SK-N-SH treated with all-trans-retinoic acid at 6 μM for 48 hours (cell line): ENCODE results near the gene TOMM7.

ENCODE experiments used
- ATAC-seq: fragments of 200-7000 bp; cut with Tn5 transposase; 3 replicates; pipeline ENCODE4 v1.9.1; 2020; ENCODE audit warnings: mild to moderate bottlenecking, moderate library complexity
- ARNTL ChIP-seq: fragments of 450-650 bp; formaldehyde crosslinking; IDR thresholded peaks from 2 replicates; pipeline ENCODE4 v1.5.0; 2020; ENCODE audit warnings: low read depth, mild to moderate bottlenecking, moderate library complexity, borderline replicate concordance
- BACH2 ChIP-seq: fragments of 250-450 bp; sonication (Bioruptor Pico); IDR thresholded peaks from 2 replicates; pipeline ENCODE4 v1.9.0; 2021; ENCODE audit warnings: mild to moderate bottlenecking, borderline replicate concordance
- CSDC2 ChIP-seq: fragments of 250-450 bp; sonication (Bioruptor Pico); IDR thresholded peaks from 2 replicates; pipeline ENCODE4 v1.5.0; 2020; ENCODE audit warnings: mild to moderate bottlenecking, moderate library complexity
- ESRRG ChIP-seq: fragments of 250-450 bp; sonication (Bioruptor Pico); IDR thresholded peaks from 2 replicates; pipeline ENCODE4 v1.6.1; 2021; ENCODE audit warnings: mild to moderate bottlenecking
- GLIS3 ChIP-seq: fragments of 250-450 bp; sonication (Bioruptor Pico); IDR thresholded peaks from 2 replicates; pipeline ENCODE4 v1.5.0; 2020; ENCODE audit warnings: mild to moderate bottlenecking, moderate library complexity
- ISL1 ChIP-seq: fragments of 250-450 bp; sonication (Bioruptor Pico); IDR thresholded peaks from 2 replicates; pipeline ENCODE4 v2.1.2; 2022; ENCODE audit warnings: mild to moderate bottlenecking, moderate library complexity
- PPARA ChIP-seq: fragments of 250-450 bp; sonication (Bioruptor Pico); IDR thresholded peaks from 2 replicates; pipeline ENCODE4 v1.5.0; 2020; ENCODE audit warnings: mild to moderate bottlenecking, borderline replicate concordance
- RARB ChIP-seq: fragments of 250-450 bp; sonication (Bioruptor Pico); IDR thresholded peaks from 2 replicates; pipeline ENCODE4 v1.8.0; 2021; ENCODE audit warnings: mild to moderate bottlenecking, moderate library complexity
- SNAI2 ChIP-seq: fragments of 250-450 bp; sonication (Bioruptor Pico); IDR thresholded peaks from 2 replicates; pipeline ENCODE4 v1.5.0; 2020; ENCODE audit warnings: mild to moderate bottlenecking, moderate library complexity
- TCF4 ChIP-seq: fragments of 250-450 bp; sonication (Bioruptor Pico); IDR thresholded peaks from 2 replicates; pipeline ENCODE4 v1.8.0; 2021; ENCODE audit warnings: mild to moderate bottlenecking, moderate library complexity, borderline replicate concordance
- TOX ChIP-seq: fragments of 250-450 bp; sonication (Bioruptor Pico); IDR thresholded peaks from 2 replicates; pipeline ENCODE4 v1.8.0; 2021; ENCODE audit warnings: mild to moderate bottlenecking, moderate library complexity, borderline replicate concordance
- ZC3H10 ChIP-seq: fragments of 250-450 bp; sonication (Bioruptor Pico); IDR thresholded peaks from 2 replicates; pipeline ENCODE4 v1.5.1; 2021; ENCODE audit warnings: mild to moderate bottlenecking, moderate library complexity
- ZFP3 ChIP-seq: fragments of 250-450 bp; sonication (Bioruptor Pico); IDR thresholded peaks from 2 replicates; pipeline ENCODE4 v1.5.0; 2020; ENCODE audit warnings: mild to moderate bottlenecking, moderate library complexity
- ZFP30 ChIP-seq: fragments of 450-650 bp; formaldehyde crosslinking; IDR thresholded peaks from 2 replicates; pipeline ENCODE4 v1.5.0; 2022; ENCODE audit warnings: mild to moderate bottlenecking, moderate library complexity
- ZNF565 ChIP-seq: fragments of 450-650 bp; formaldehyde crosslinking; conservative IDR thresholded peaks from 2 replicates; pipeline ENCODE4 v1.5.0; 2020; ENCODE audit warnings: low read depth, mild to moderate bottlenecking, moderate library complexity
- ZNF70 ChIP-seq: fragments of 450-650 bp; formaldehyde crosslinking; IDR thresholded peaks from 2 replicates; pipeline ENCODE4 v1.5.0; 2020; ENCODE audit warnings: mild to moderate bottlenecking, moderate library complexity
- ZNF8 ChIP-seq: fragments of 450-650 bp; formaldehyde crosslinking; IDR thresholded peaks from 2 replicates; pipeline ENCODE4 v1.5.0; 2020; ENCODE audit warnings: mild to moderate bottlenecking, moderate library complexity
- TF ChIP-seq, protein P1 (sequence below): fragments of 250-450 bp; sonication (Bioruptor Pico); IDR thresholded peaks from 2 replicates; pipeline ENCODE4 v1.8.0; 2020; ENCODE audit warnings: mild to moderate bottlenecking, moderate library complexity, borderline replicate concordance
- TF ChIP-seq, protein P2 (sequence below): fragments of 250-450 bp; sonication (Bioruptor Pico); IDR thresholded peaks from 2 replicates; pipeline ENCODE4 v1.5.1; 2021; ENCODE audit warnings: mild to moderate bottlenecking, moderate library complexity
- TF ChIP-seq, protein P3 (sequence below): fragments of 250-450 bp; sonication (Bioruptor Pico); IDR thresholded peaks from 2 replicates; pipeline ENCODE4 v1.8.0; 2021; ENCODE audit warnings: low read depth, mild to moderate bottlenecking, moderate library complexity, borderline replicate concordance
- TF ChIP-seq, protein P4 (sequence below): fragments of 250-450 bp; sonication (Bioruptor Pico); IDR thresholded peaks from 2 replicates; pipeline ENCODE4 v1.5.0; 2020; ENCODE audit warnings: mild to moderate bottlenecking, moderate library complexity

Gene TOMM7

DNA sequence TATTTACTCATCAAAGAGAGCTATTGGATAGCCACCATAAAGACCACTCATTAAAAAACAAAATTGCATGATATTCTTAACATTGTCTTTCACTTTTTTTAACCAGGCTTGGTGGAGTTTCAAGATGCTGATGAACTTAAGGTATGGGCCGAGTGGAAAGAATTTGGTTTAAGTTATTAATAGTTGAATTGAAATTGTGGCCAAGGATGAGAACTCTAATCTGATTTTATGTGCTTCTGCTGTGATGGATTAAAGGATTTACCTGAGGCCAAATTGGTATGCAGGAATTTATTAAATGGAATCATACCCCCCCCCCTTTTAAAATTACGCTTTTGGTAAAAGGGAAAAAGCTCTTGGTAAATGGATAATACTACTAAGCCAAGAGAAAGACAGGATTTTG, 33.8 kb upstream of the TOMM7 start (continued):
- TF ChIP-seq, protein P1, sequence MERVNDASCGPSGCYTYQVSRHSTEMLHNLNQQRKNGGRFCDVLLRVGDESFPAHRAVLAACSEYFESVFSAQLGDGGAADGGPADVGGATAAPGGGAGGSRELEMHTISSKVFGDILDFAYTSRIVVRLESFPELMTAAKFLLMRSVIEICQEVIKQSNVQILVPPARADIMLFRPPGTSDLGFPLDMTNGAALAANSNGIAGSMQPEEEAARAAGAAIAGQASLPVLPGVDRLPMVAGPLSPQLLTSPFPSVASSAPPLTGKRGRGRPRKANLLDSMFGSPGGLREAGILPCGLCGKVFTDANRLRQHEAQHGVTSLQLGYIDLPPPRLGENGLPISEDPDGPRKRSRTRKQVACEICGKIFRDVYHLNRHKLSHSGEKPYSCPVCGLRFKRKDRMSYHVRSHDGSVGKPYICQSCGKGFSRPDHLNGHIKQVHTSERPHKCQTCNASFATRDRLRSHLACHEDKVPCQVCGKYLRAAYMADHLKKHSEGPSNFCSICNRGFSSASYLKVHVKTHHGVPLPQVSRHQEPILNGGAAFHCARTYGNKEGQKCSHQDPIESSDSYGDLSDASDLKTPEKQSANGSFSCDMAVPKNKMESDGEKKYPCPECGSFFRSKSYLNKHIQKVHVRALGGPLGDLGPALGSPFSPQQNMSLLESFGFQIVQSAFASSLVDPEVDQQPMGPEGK = no peak
- TF ChIP-seq RARB (CRISPR knock-in tag) (no peak), BACH2 (no peak), ZNF565 (CRISPR knock-in tag) (no peak)

DNA sequence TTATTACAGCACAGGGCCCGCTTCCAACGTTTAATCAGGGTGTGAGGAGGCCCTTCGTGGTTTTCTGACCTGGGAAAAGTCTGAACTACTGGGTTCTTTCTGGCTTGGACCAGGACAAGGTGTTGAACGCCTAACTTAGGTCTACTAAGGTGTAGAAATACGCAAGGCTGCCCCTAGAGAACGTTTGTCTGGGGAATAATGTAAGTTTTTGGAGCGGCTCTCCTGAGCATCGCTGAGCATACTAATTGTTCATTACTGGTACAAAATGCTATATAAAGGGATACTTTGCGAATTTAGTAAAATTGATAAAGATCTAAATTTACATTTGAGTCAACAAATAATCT, 32.4 kb upstream of the TOMM7 start:
- TF ChIP-seq ZNF70 (CRISPR knock-in tag) (no peak), RARB (CRISPR knock-in tag) (no peak), TOX (CRISPR knock-in tag) (no peak), ESRRG (CRISPR knock-in tag) (no peak), ZNF8 (CRISPR knock-in tag) (no peak), BACH2 (no peak), PPARA (CRISPR knock-in tag) (no peak), ZFP3 (CRISPR knock-in tag) (no peak), ARNTL (CRISPR knock-in tag) (no peak)
- TF ChIP-seq, protein P1 = no peak
- ATAC-seq = no peak

DNA sequence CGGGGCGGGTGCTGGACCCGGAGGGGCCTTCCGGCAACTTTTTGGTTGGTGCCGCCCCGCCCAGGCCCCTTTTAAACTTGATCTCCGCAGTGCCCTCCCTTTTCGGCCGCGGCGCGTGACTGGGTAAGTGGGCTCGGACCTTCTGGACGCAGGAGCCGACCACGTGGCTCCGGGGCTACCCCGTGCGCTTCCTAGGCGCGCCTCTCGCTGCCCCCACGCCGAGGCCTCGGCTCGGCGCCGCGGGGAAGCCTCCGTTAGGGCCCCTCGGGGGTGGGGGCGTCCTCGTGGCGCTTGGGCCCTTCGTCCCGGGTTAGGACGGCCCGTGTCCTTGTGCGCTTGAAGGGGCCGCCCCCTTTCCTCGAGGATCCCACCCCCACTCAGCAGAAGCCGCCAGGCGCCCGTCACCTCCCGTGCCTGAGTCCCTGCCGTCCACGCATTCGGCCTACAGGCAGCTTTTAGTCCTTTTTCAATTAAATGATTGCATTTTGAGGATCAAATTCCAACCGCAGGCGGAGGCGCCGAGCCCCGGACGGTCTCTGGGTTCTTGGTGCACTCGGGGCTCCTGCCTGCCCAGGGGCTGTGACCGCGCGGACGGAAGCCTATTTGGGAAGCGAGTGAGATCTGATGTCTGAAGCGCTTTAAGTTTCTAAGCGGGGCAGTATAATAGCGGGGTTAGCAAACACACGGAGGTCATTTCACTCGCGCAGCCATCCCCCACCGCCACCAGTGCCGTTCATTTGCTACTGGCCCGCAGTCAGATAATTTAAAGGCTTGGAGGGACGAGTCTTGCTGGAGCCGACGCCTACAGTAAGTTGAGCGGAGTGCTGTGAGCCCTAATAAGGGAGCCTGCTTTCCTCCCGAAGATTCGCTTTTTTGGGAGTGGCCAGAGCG, 31.8 kb upstream of the TOMM7 start:
- ATAC-seq = peak; percentile 65
- TF ChIP-seq ISL1 (CRISPR knock-in tag) = no peak
- no peak for TF ChIP-seq BACH2
- TF ChIP-seq ZNF565 (CRISPR knock-in tag) = no peak

DNA sequence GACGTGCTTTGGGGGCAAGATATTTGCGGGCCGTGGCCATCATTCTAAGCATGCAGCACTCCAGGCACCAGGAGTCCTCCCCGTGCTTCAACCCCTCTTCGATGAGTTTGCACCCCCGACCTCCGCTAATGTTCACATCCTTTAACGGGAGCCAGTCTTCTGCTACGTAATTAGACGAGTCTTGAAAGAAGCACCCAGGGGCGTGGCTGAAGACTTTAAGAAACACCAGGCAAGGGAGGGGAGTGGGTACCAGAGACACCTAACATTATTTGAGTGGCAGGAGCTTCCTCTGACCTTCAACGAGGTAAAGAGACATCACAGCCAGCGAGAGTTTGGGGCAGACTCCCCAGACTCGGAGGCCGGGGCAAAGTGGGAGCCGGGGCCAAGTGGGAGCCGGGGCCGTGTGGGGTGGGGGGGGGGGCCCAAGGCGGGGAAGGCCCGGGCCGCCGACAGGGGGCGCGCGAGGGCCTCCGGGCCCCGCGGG, 31.1 kb upstream of the TOMM7 start:
- no peak for TF ChIP-seq ZNF70 (CRISPR knock-in tag)
- TF ChIP-seq, protein P2, sequence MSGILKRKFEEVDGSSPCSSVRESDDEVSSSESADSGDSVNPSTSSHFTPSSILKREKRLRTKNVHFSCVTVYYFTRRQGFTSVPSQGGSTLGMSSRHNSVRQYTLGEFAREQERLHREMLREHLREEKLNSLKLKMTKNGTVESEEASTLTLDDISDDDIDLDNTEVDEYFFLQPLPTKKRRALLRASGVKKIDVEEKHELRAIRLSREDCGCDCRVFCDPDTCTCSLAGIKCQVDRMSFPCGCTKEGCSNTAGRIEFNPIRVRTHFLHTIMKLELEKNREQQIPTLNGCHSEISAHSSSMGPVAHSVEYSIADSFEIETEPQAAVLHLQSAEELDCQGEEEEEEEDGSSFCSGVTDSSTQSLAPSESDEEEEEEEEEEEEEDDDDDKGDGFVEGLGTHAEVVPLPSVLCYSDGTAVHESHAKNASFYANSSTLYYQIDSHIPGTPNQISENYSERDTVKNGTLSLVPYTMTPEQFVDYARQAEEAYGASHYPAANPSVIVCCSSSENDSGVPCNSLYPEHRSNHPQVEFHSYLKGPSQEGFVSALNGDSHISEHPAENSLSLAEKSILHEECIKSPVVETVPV = no peak
- no peak for TF ChIP-seq ZC3H10
- TF ChIP-seq, protein P3, sequence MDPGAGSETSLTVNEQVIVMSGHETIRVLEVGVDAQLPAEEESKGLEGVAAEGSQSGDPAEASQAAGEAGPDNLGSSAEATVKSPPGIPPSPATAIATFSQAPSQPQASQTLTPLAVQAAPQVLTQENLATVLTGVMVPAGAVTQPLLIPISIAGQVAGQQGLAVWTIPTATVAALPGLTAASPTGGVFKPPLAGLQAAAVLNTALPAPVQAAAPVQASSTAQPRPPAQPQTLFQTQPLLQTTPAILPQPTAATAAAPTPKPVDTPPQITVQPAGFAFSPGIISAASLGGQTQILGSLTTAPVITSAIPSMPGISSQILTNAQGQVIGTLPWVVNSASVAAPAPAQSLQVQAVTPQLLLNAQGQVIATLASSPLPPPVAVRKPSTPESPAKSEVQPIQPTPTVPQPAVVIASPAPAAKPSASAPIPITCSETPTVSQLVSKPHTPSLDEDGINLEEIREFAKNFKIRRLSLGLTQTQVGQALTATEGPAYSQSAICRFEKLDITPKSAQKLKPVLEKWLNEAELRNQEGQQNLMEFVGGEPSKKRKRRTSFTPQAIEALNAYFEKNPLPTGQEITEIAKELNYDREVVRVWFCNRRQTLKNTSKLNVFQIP (CRISPR knock-in tag) = no peak
- TF ChIP-seq PPARA (CRISPR knock-in tag) = no peak
- TF ChIP-seq GLIS3 = no peak
- TF ChIP-seq ZNF8 (CRISPR knock-in tag) = no peak
- no peak for TF ChIP-seq ISL1 (CRISPR knock-in tag)
- TF ChIP-seq SNAI2 (CRISPR knock-in tag) = no peak
- TF ChIP-seq, protein P4, sequence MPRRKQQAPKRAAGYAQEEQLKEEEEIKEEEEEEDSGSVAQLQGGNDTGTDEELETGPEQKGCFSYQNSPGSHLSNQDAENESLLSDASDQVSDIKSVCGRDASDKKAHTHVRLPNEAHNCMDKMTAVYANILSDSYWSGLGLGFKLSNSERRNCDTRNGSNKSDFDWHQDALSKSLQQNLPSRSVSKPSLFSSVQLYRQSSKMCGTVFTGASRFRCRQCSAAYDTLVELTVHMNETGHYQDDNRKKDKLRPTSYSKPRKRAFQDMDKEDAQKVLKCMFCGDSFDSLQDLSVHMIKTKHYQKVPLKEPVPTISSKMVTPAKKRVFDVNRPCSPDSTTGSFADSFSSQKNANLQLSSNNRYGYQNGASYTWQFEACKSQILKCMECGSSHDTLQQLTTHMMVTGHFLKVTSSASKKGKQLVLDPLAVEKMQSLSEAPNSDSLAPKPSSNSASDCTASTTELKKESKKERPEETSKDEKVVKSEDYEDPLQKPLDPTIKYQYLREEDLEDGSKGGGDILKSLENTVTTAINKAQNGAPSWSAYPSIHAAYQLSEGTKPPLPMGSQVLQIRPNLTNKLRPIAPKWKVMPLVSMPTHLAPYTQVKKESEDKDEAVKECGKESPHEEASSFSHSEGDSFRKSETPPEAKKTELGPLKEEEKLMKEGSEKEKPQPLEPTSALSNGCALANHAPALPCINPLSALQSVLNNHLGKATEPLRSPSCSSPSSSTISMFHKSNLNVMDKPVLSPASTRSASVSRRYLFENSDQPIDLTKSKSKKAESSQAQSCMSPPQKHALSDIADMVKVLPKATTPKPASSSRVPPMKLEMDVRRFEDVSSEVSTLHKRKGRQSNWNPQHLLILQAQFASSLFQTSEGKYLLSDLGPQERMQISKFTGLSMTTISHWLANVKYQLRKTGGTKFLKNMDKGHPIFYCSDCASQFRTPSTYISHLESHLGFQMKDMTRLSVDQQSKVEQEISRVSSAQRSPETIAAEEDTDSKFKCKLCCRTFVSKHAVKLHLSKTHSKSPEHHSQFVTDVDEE (CRISPR knock-in tag) = no peak
- TF ChIP-seq ZFP3 (CRISPR knock-in tag) = no peak
- TF ChIP-seq CSDC2 (CRISPR knock-in tag) = no peak
- TF ChIP-seq, protein P1 = no peak
- no peak for TF ChIP-seq RARB (CRISPR knock-in tag)
- no peak for TF ChIP-seq ZNF565 (CRISPR knock-in tag)
- no peak for TF ChIP-seq ESRRG (CRISPR knock-in tag)
- no peak for TF ChIP-seq TOX (CRISPR knock-in tag)
- no peak for TF ChIP-seq TCF4
- TF ChIP-seq ZFP30 = no peak
- no peak for ATAC-seq
